ENCODE data around the gene TLE3.

The TLE3 gene

DNA sequence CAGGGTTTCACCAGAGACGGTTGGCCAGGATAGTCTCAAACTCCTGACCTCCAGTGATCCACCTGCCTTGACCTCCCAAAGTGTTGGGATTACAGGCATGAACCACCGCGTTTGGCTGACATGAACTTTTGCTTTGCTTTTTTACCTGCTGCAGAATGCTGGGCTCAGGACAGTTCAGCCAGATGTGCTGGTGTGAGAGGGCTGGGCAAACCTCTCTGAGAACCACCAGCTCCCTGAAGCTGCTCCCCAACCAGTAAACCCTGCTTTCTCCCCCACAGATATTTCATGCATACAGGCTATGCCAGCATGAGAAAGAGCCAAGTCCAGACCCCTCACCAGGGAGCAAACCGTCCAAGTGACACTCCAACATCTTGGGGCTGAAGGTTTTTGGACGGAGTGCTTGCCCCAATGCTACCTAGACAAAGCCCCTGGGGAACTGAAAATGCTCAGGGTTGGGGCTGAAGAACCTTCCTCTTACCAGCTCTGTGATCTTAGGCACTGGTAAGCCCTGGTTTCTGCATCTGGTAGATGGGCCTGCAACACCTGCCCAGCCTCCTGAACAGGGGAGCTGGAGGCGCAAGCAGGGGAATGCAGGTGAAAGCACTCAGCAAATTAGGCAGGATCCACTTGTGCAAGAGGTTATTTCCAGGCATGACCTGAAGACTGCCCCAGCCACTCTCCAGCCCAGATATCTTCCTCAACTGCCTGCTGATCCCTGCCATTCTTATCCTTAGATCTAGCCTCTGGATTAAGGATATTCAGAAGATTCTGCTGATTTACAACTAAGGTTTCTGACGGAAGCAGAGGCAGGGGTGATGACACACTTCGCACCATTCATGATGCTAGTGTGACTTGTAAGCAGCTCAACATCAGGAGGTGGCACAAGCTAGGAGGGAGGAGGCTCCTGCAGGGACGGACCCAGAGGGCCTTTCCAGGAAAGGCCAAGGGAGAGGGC is 78.8 kb downstream of the TLE3 start:
- no peak overlapping the region for H2AFZ ChIP-seq (ENCODE audit: low read depth)
- no peak for TF ChIP-seq CTCF (conservative IDR thresholded peaks at IDR 0.05; ENCODE audit: low read depth, low read length)
- H4K20me1 ChIP-seq (ENCODE audit: insufficient read depth), result no peaks in the 10 kb centered on the region
- H3K9ac ChIP-seq, result no peak overlapping the region
- H3K4me3 ChIP-seq (IDR thresholded peaks at IDR 0.05; ENCODE audit: insufficient read depth, low read depth, low read length), result no peak overlapping the region
- no peaks in the 10 kb centered on the region for H3K27me3 ChIP-seq (ENCODE audit: insufficient read depth, low read depth)
- H3K36me3 ChIP-seq (ENCODE audit: insufficient read depth), result no peaks in the 10 kb centered on the region
- H3K27ac ChIP-seq, result no peak overlapping the region
- no peaks in the 10 kb centered on the region for H3K79me2 ChIP-seq (ENCODE audit: insufficient read depth, low read depth)
- H3K4me2 ChIP-seq, result no peak overlapping the region
- H3K4me1 ChIP-seq (ENCODE audit: low read depth, poor library complexity, severe bottlenecking), result peaks cover 28% of the 10 kb centered on the region

DNA sequence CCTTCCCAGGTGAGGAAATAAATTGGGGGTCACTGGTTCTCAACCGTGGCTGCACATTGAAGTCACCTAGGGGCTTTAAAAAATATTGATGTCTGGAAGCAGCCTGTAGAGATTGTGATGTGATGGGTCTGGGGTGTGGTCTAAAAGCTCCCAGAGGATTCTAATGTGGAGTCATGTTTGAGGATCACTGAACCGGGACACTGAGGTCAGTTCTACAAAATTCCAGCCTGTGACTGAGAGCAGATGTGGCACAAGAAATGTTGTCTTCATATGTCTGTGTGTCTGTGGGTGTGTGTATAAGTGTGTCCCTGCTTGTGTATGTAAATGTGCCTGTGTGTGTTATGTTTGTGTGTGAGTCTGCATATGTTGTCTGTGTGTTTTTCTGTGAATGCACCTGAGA is 79.9 kb downstream of the TLE3 start:
- no peaks in the 10 kb centered on the region for H3K36me3 ChIP-seq (ENCODE audit: insufficient read depth)
- no peak overlapping the region for H3K4me3 ChIP-seq (IDR thresholded peaks at IDR 0.05; ENCODE audit: insufficient read depth, low read depth, low read length)
- H3K79me2 ChIP-seq (ENCODE audit: insufficient read depth, low read depth), result no peaks in the 10 kb centered on the region
- H2AFZ ChIP-seq (ENCODE audit: low read depth), result no peak overlapping the region
- peaks cover 17% of the 10 kb centered on the region for H3K4me1 ChIP-seq (ENCODE audit: low read depth, poor library complexity, severe bottlenecking)
- no peaks in the 10 kb centered on the region for H4K20me1 ChIP-seq (ENCODE audit: insufficient read depth)
- H3K4me2 ChIP-seq, result no peak overlapping the region
- no peak for TF ChIP-seq CTCF (conservative IDR thresholded peaks at IDR 0.05; ENCODE audit: low read depth, low read length)
- H3K9ac ChIP-seq, result no peak overlapping the region
- H3K27ac ChIP-seq, result no peak overlapping the region
- no peaks in the 10 kb centered on the region for H3K27me3 ChIP-seq (ENCODE audit: insufficient read depth, low read depth)

- H3K79me2 ChIP-seq (ENCODE audit: insufficient read depth, low read depth), result no peaks in the 10 kb centered on the region
- no peak overlapping the region for H3K4me3 ChIP-seq (IDR thresholded peaks at IDR 0.05; ENCODE audit: insufficient read depth, low read depth, low read length)
- H3K4me2 ChIP-seq, result no peak overlapping the region
- no peaks in the 10 kb centered on the region for H4K20me1 ChIP-seq (ENCODE audit: insufficient read depth)
- no peak overlapping the region for H2AFZ ChIP-seq (ENCODE audit: low read depth)
- H3K4me1 ChIP-seq (ENCODE audit: low read depth, poor library complexity, severe bottlenecking), result peaks cover 10% of the 10 kb centered on the region
- no peak overlapping the region for H3K9ac ChIP-seq
- H3K27me3 ChIP-seq (ENCODE audit: insufficient read depth, low read depth), result no peaks in the 10 kb centered on the region
- H3K27ac ChIP-seq, result no peak overlapping the region
- no peaks in the 10 kb centered on the region for H3K36me3 ChIP-seq (ENCODE audit: insufficient read depth)
- no peak for TF ChIP-seq CTCF (conservative IDR thresholded peaks at IDR 0.05; ENCODE audit: low read depth, low read length)
Measured at GRCh38 chr15:70017025-70017424, 80.7 kb downstream of the TLE3 start.

- H3K79me2 ChIP-seq (ENCODE audit: insufficient read depth, low read depth), result no peaks in the 10 kb centered on the region
- no peaks in the 10 kb centered on the region for H4K20me1 ChIP-seq (ENCODE audit: insufficient read depth)
- no peak overlapping the region for H2AFZ ChIP-seq (ENCODE audit: low read depth)
- H3K4me2 ChIP-seq, result no peak overlapping the region
- no peaks in the 10 kb centered on the region for H3K36me3 ChIP-seq (ENCODE audit: insufficient read depth)
- TF ChIP-seq CTCF (conservative IDR thresholded peaks at IDR 0.05; ENCODE audit: low read depth, low read length), result no peak
- peaks cover 9% of the 10 kb centered on the region for H3K4me1 ChIP-seq (ENCODE audit: low read depth, poor library complexity, severe bottlenecking)
- H3K27ac ChIP-seq, result no peak overlapping the region
- no peak overlapping the region for H3K4me3 ChIP-seq (IDR thresholded peaks at IDR 0.05; ENCODE audit: insufficient read depth, low read depth, low read length)
- H3K9ac ChIP-seq, result no peak overlapping the region
- H3K27me3 ChIP-seq (ENCODE audit: insufficient read depth, low read depth), result no peaks in the 10 kb centered on the region
Measured at GRCh38 chr15:70016511-70016994, 81.2 kb downstream of the TLE3 start.
